CD14-positive monocyte (primary cell): Measurements from ENCODE around the gene CCDC150. TPM values are rescaled to one million over a fixed set of nuclear protein-coding genes. Genes with fewer than 3 reads are reported as not detected.
"Not testable (repeated sequence)": the region's sequence is repeated elsewhere in the genome, so short reads cannot be mapped to it uniquely, and the experiment has no call there.

Experiments
- DNase-seq, 3 donors: peaks; one replicate each; pipeline ENCODE4 v3.0.0-alpha.2; 2011 to 2022
- H2AFZ ChIP-seq: 2 replicates; pipeline ENCODE4 v1.6.0; 2012; ENCODE audit warnings: mild to moderate bottlenecking, low read depth, low read length, inconsistent platforms; ENCODE audit not compliant: insufficient read depth, poor library complexity, severe bottlenecking
- H3K27ac ChIP-seq, 2 donors: 1 replicate in 1 of 2; 2 replicates in 1 of 2; pipeline ENCODE4 v1.5.1; 2012 to 2013; ENCODE audit warnings: low read length in 2 of 2, control low read depth in 1 of 2, inconsistent platforms in 1 of 2, low read depth in 1 of 2, mild to moderate bottlenecking in 1 of 2
- H3K27me3 ChIP-seq, 2 donors: one replicate each; pipeline versions ENCODE4 v1.6.0 to v1.6.1; 2011 to 2013; ENCODE audit warnings: low read length in 2 of 2; ENCODE audit not compliant: control insufficient read depth in 2 of 2, insufficient read depth in 2 of 2
- H3K36me3 ChIP-seq, 2 donors: replicated peaks in 1 of 2; 1 replicate in 1 of 2; 2 replicates in 1 of 2; pipeline versions ENCODE4 v1.5.1 to v1.6.1; 2012 to 2013; ENCODE audit warnings: low read length in 2 of 2, control low read depth in 1 of 2, inconsistent platforms in 1 of 2, mild to moderate bottlenecking in 1 of 2; ENCODE audit not compliant: insufficient read depth in 2 of 2, control insufficient read depth in 1 of 2
- H3K4me1 ChIP-seq, 2 donors: 1 replicate in 1 of 2; 2 replicates in 1 of 2; pipeline versions ENCODE4 v1.5.1 to v1.6.1; 2012 to 2013; ENCODE audit warnings: low read length in 2 of 2, control low read depth in 1 of 2, inconsistent platforms in 1 of 2, mild to moderate bottlenecking in 1 of 2, moderate library complexity in 1 of 2; ENCODE audit not compliant: insufficient read depth in 2 of 2, control insufficient read depth in 1 of 2
- H3K4me2 ChIP-seq: replicated peaks from 2 replicates; pipeline ENCODE3; 2012; ENCODE audit warnings: low read length, moderate library complexity, mild to moderate bottlenecking; ENCODE audit not compliant: poor library complexity, severe bottlenecking; ENCODE audit errors: extremely low read depth
- H3K4me3 ChIP-seq, 3 experiments: fragments of 200-600 bp in 1 of 3; sonication (generic) in 1 of 3; replicated peaks in 1 of 3; 1 replicate in 2 of 3; 2 replicates in 1 of 3; pipeline ENCODE4 v1.5.1; 2011 to 2013; ENCODE audit warnings: low read length in 3 of 3, mild to moderate bottlenecking in 3 of 3, control low read depth in 2 of 3, low read depth in 2 of 3, inconsistent platforms in 1 of 3, moderate library complexity in 1 of 3
- H3K79me2 ChIP-seq: 2 replicates; pipeline ENCODE4 v1.6.0; 2012; ENCODE audit warnings: mild to moderate bottlenecking, control low read depth, inconsistent platforms, low read length, moderate library complexity; ENCODE audit not compliant: insufficient read depth
- H3K9ac ChIP-seq: 2 replicates; pipeline ENCODE4 v1.6.0; 2017; ENCODE audit warnings: low read length, mild to moderate bottlenecking; ENCODE audit not compliant: insufficient read depth, poor library complexity, severe bottlenecking
- H3K9me3 ChIP-seq, 2 donors: replicated peaks in 1 of 2; 1 replicate in 1 of 2; 2 replicates in 1 of 2; pipeline versions ENCODE4 v1.5.1 to v1.6.1; 2012 to 2013; ENCODE audit warnings: low read length in 2 of 2, control low read depth in 1 of 2; ENCODE audit not compliant: control insufficient read depth in 1 of 2, insufficient read depth in 1 of 2
- H4K20me1 ChIP-seq: 2 replicates; pipeline ENCODE4 v1.6.0; 2012; ENCODE audit warnings: mild to moderate bottlenecking, low read length, control low read depth, moderate library complexity; ENCODE audit not compliant: insufficient read depth
- H3K27ac Mint-ChIP-seq, 7 donors: one replicate each; pipeline ENCODE4 v1.8.0; 2020; ENCODE audit warnings: mild to moderate bottlenecking in 7 of 7, mixed read lengths in 7 of 7, moderate library complexity in 6 of 7, inconsistent platforms in 2 of 7
- H3K27me3 Mint-ChIP-seq, 3 donors: one replicate each; pipeline ENCODE4 v1.8.0; 2021 to 2022; ENCODE audit warnings: low read depth in 3 of 3, mild to moderate bottlenecking in 3 of 3, mixed read lengths in 3 of 3, moderate library complexity in 3 of 3, inconsistent platforms in 1 of 3
- H3K36me3 Mint-ChIP-seq, 2 donors: one replicate each; pipeline ENCODE4 v1.8.0; 2020; ENCODE audit warnings: mixed read lengths in 2 of 2, inconsistent platforms in 1 of 2, mild to moderate bottlenecking in 1 of 2
- H3K4me1 Mint-ChIP-seq: one replicate; pipeline ENCODE4 v1.8.0; 2020; ENCODE audit warnings: mild to moderate bottlenecking, mixed read lengths
- H3K4me3 Mint-ChIP-seq, 2 donors: one replicate each; pipeline ENCODE4 v1.8.0; 2020; ENCODE audit warnings: mild to moderate bottlenecking in 2 of 2, mixed read lengths in 2 of 2, moderate library complexity in 1 of 2
- H3K9me3 Mint-ChIP-seq, 7 donors: one replicate each; pipeline ENCODE4 v1.8.0; 2020 to 2022; ENCODE audit warnings: mixed read lengths in 7 of 7, mild to moderate bottlenecking in 6 of 7, moderate library complexity in 6 of 7, inconsistent platforms in 2 of 7
- CTCF ChIP-seq: fragments of 200-600 bp; IDR thresholded peaks from one replicate; pipeline ENCODE4 v1.8.0; 2022; ENCODE audit warnings: antibody characterized with exemption, mild to moderate bottlenecking
- WGBS: methylation state at CpG from one replicate; pipeline ENCODE4 v1.1.5; 2013; ENCODE audit warnings: missing lambda C conversion rate; ENCODE audit not compliant: insufficient coverage; 5-methylcytosine and 5-hydroxymethylcytosine counted together
- intact Hi-C, 2 donors: fragments of 100-400 bp; cut with micrococcal nuclease; formaldehyde crosslinking; loops; one replicate each; pipeline versions ENCODE4 v1.15.0 to v1.15.1; 2023
- polyA plus RNA-seq, 3 donors: library from polyadenylated mRNA; depleted of rRNA in 1 of 3; unstranded in 2 of 3; stranded (reverse) in 1 of 3; fragments of 300-500 nt in 2 of 3; fragments of >200 nt in 1 of 3; fragmentation: Illumina TruSeq in 2 of 3; gene quantifications; 1 replicate in 2 of 3; 2 replicates in 1 of 3; pipeline ENCODE4 v1.2.3, GENCODE V29; 2012 to 2021

Gene CCDC150
- polyA plus RNA-seq, 3 donors = 0.09 TPM; not detected in 2

GRCh38 chr2:196702641-196703040 lies 63.1 kb downstream of the CCDC150 start:
- H3K9me3 ChIP-seq = no peaks in the 10 kb centered on the region
- H3K9ac ChIP-seq = no peak overlapping the region
- no peaks in the 10 kb centered on the region for H3K36me3 ChIP-seq
- H3K4me1 Mint-ChIP-seq = peaks cover 4% of the 10 kb centered on the region
- H3K79me2 ChIP-seq = no peaks in the 10 kb centered on the region
- H3K4me1 ChIP-seq = no peaks in the 10 kb centered on the region
- peaks cover 0 to 10% (median 0%) of the 10 kb centered on the region in 7 donors for H3K9me3 Mint-ChIP-seq
- H3K27me3 Mint-ChIP-seq = no peaks in the 10 kb centered on the region
- 100% methylated on average over 1 of the region's 2 CpGs for WGBS
- peaks cover 2 to 3% of the 10 kb centered on the region in 2 donors for H3K36me3 Mint-ChIP-seq
- no peak overlapping the region for H2AFZ ChIP-seq
- no peak overlapping the region for H3K4me2 ChIP-seq
- no peak for TF ChIP-seq CTCF
- H3K27ac ChIP-seq = no peak overlapping the region
- H3K4me3 ChIP-seq = no peak overlapping the region
- no peak overlapping the region for H3K4me3 Mint-ChIP-seq
- H3K27ac Mint-ChIP-seq = no peak overlapping the region
- no peak for DNase-seq
- no peaks in the 10 kb centered on the region for H3K27me3 ChIP-seq
- intact Hi-C loops = no loop called here
- no peaks in the 10 kb centered on the region for H4K20me1 ChIP-seq

GRCh38 chr2:196703695-196704094 lies 64.2 kb downstream of the CCDC150 start:
- Histone ChIP-seq H3K4me3 (no peak overlapping the region), H3K36me3 (no peaks in the 10 kb centered on the region), H3K4me2 (no peak overlapping the region), H4K20me1 (no peaks in the 10 kb centered on the region), H3K4me1 (no peaks in the 10 kb centered on the region), H3K27ac (no peak overlapping the region), H3K27me3 (no peaks in the 10 kb centered on the region), H3K9me3 (no peaks in the 10 kb centered on the region), H2AFZ (no peak overlapping the region), H3K79me2 (no peaks in the 10 kb centered on the region), H3K9ac (no peak overlapping the region)
- peaks cover 0 to 17% (median 3%) of the 10 kb centered on the region in 7 donors for H3K9me3 Mint-ChIP-seq
- H3K27me3 Mint-ChIP-seq = no peaks in the 10 kb centered on the region
- no peak for TF ChIP-seq CTCF
- intact Hi-C loops = no loop called here
- H3K36me3 Mint-ChIP-seq = peaks cover 2 to 3% of the 10 kb centered on the region in 2 donors
- no peak for DNase-seq
- H3K4me3 Mint-ChIP-seq = no peak overlapping the region
- H3K4me1 Mint-ChIP-seq = no peaks in the 10 kb centered on the region
- H3K27ac Mint-ChIP-seq = no peak overlapping the region

GRCh38 chr2:196710056-196710455 lies 70.5 kb downstream of the CCDC150 start:
- H3K4me1 ChIP-seq, H4K20me1 ChIP-seq, H3K4me3 ChIP-seq, H3K79me2 ChIP-seq, H2AFZ ChIP-seq, H3K36me3 ChIP-seq, H3K9ac ChIP-seq, H3K27me3 ChIP-seq, H3K9me3 ChIP-seq, H3K4me3 Mint-ChIP-seq, H3K4me2 ChIP-seq, H3K27me3 Mint-ChIP-seq, H3K4me1 Mint-ChIP-seq, intact Hi-C loops, H3K27ac ChIP-seq, DNase-seq: not testable (repeated sequence)
- Mint-ChIP-seq H3K27ac (peak overlapping the region in 1 of 7 donors; percentile 52), H3K9me3 (peaks cover 11 to 19% (median 16%) of the 10 kb centered on the region in 7 donors), H3K36me3 (peaks cover 4 to 20% of the 10 kb centered on the region in 2 donors)
- 100% methylated on average over 10 of the region's 10 CpGs for WGBS
